Measurements from ENCODE around the gene SEC22A. TPM values are rescaled to one million over a fixed set of nuclear protein-coding genes. Genes with fewer than 3 reads are reported as not detected.

The SEC22A gene
- total RNA-seq, 2 experiments from 2014 or later, result 14.3 to 18.7 TPM

DNA sequence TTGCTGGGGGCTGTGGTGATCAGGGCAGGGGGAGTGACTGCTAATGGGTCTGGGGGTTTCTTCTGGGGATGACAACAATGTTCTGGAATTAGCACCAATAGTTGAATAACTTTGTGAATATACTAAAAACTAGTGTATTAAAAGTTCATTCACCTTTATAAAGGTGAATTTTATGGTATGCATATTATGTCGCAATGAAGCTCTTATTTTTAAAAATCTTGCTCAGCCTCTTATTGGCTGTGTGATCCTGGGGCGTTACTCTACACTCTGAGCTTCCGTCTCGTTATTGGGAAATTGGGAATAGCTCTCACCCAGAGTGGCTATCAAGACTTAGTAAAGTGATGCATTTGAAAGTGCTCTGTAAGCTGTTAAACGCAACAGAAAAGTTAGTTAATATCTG lies 105.3 kb downstream of the SEC22A start:
- CTCF ChIA-PET, result interaction anchor here (0.8 to 0.9 kb wide), 2 partner anchors 20 to 24 kb away, joined by 3 to 5 read pairs; no protein-coding TSS in a partner anchor
- intact Hi-C loops (cut with micrococcal nuclease), result no loop called here
- no peaks in the 10 kb centered on the region for H3K36me3 Mint-ChIP-seq (ENCODE audit: low read depth)

DNA sequence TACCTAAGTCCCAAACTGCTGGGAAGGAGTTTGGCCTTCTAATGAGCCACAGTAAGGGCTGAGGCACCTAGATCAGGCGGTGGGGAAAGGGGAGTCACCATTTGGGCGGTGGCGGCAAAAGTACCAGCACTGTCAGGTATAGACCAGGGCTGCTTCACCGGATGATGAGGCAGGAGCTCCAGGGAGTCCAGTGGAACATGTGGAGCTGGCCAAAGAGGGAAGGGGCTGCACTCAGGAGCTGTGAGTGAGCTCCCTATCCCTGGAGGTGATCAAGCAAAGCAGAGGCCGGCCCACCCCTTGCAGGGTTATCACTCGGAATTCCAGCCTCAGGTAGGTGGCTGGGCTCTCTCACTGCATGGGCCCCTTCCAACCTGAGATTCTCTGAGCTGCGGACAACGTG lies 108.4 kb downstream of the SEC22A start:
- Mint-ChIP-seq H3K36me3 (ENCODE audit: low read depth) (no peaks in the 10 kb centered on the region), H3K4me1 (ENCODE audit: low read depth) (peaks cover 2% of the 10 kb centered on the region), H3K27me3 (ENCODE audit: low read depth) (no peaks in the 10 kb centered on the region), H3K9me3 (no peaks in the 10 kb centered on the region), H3K4me3 (no peak overlapping the region), H3K27ac (no peak overlapping the region)
- intact Hi-C loops (cut with micrococcal nuclease), result no loop called here
- CTCF ChIA-PET, result interaction anchor here (0.8 kb wide), 1 partner anchor 248 kb away, joined by 4 read pairs; no protein-coding TSS in a partner anchor
- no peak for DNase-seq

More for the DNA sequence above, 105.3 kb downstream of the SEC22A start:
- no peaks in the 10 kb centered on the region for H3K27me3 Mint-ChIP-seq (ENCODE audit: low read depth)
- no peaks in the 10 kb centered on the region for H3K9me3 Mint-ChIP-seq
- DNase-seq, result no peak
- no peak overlapping the region for H3K27ac Mint-ChIP-seq
- no peaks in the 10 kb centered on the region for H3K4me1 Mint-ChIP-seq (ENCODE audit: low read depth)
- no peak overlapping the region for H3K4me3 Mint-ChIP-seq

DNA sequence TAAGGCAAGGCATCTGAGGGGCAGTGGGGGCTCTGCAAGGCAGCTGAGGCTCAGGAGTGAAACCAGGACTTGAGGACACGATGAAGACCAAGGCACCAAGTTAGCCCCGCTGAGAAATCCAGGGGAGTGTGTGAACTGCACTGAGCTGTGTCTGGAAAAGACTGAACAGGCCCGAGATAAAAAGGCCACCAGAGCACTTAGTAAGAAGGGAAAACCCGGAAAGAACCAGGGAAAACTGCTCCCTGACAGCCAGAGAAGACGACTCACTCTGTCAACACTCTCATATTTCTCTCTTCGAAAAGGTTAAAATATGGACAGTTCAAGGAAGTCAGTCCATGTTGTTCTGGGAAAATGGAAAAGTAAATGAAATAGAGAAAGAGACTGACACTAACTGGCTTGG lies 109.0 kb downstream of the SEC22A start:
- H3K4me3 Mint-ChIP-seq, result no peak overlapping the region
- no peaks in the 10 kb centered on the region for H3K27me3 Mint-ChIP-seq (ENCODE audit: low read depth)
- no peak overlapping the region for H3K27ac Mint-ChIP-seq
- DNase-seq, result no peak
- no peaks in the 10 kb centered on the region for H3K9me3 Mint-ChIP-seq
- peaks cover 2% of the 10 kb centered on the region for H3K4me1 Mint-ChIP-seq (ENCODE audit: low read depth)
- CTCF ChIA-PET, result interaction anchor here (0.8 kb wide), 1 partner anchor 248 kb away, joined by 4 read pairs; no protein-coding TSS in a partner anchor
- H3K36me3 Mint-ChIP-seq (ENCODE audit: low read depth), result no peaks in the 10 kb centered on the region
- intact Hi-C loops (cut with micrococcal nuclease), result no loop called here

DNA sequence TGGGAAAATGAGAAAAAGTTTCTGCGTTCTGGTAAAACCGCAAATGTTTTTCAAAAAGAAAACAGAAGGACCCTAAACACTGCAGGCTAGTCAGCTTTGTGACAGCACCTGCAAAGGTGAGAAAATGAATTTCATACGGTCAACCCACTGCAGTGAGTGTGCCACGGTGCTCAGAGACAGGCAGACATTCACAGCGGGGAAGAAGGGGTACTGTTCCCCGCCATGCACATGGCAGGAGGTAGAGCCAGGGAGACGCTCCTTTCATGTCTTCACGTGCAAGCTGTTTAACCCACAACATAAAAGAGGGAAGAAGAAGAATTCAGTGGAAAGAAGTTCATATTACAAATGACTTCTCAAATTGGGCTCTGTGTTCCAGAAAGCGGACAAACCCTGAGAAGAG lies 109.5 kb downstream of the SEC22A start:
- Mint-ChIP-seq H3K4me3 (no peak overlapping the region), H3K4me1 (ENCODE audit: low read depth) (peaks cover 2% of the 10 kb centered on the region), H3K36me3 (ENCODE audit: low read depth) (no peaks in the 10 kb centered on the region), H3K9me3 (no peaks in the 10 kb centered on the region), H3K27ac (no peak overlapping the region), H3K27me3 (ENCODE audit: low read depth) (peaks cover 1% of the 10 kb centered on the region)
- CTCF ChIA-PET, result no interaction called here
- intact Hi-C loops (cut with micrococcal nuclease), result no loop called here
- DNase-seq, result no peak

DNA sequence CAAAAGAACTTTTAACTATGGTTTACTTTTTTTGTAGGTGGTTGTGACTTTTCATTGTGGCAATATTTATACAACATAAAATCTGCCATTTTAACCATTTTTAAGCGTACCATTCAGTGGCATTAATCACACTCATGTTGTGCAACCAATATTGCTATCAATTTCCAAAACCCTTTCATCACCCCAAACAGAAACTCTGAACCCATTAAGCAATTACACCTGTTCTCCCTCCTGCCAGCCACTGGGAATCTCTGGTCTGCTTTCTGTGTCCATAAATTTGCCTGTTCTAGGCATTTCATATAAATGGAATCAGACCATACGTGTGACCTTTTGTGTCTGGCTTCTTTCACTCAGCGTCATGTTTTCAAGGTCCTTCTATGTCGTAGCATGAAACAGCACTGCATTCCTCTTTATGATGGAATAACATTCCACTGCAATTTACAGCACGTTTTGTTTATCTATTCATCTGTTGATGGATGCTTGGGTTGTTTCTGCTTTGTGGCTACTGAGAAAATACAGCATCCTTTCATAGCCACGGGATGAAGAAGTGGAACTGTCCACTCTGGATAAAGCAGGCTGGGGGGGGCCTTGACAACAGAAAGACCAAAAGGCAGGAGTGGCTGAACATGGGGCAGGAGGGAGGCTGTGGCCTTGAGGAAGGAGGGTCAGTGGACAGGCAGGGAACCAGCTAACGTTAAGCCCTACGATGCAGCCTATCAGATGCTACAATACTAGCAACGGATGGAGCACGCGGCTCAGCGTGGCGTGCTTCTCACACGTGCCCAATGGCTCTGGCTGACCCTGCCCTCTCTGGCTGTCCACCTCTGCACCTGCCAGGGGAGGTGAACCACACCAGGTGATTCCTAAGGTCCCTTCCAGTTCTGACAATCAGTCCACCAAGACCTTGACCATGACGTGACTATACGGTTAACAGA lies 110.9 kb downstream of the SEC22A start:
- H3K4me3 Mint-ChIP-seq, result no peak overlapping the region
- CTCF ChIA-PET, result interaction anchor here (0.8 kb wide), 1 partner anchor 17 kb away, joined by 3 read pairs; no protein-coding TSS in a partner anchor
- intact Hi-C loops (cut with micrococcal nuclease), result no loop called here
- H3K4me1 Mint-ChIP-seq (ENCODE audit: low read depth), result peaks cover 2% of the 10 kb centered on the region
- H3K9me3 Mint-ChIP-seq, result no peaks in the 10 kb centered on the region
- peaks cover 2% of the 10 kb centered on the region for H3K27me3 Mint-ChIP-seq (ENCODE audit: low read depth)
- DNase-seq, result no peak
- no peaks in the 10 kb centered on the region for H3K36me3 Mint-ChIP-seq (ENCODE audit: low read depth)
- no peak overlapping the region for H3K27ac Mint-ChIP-seq

DNA sequence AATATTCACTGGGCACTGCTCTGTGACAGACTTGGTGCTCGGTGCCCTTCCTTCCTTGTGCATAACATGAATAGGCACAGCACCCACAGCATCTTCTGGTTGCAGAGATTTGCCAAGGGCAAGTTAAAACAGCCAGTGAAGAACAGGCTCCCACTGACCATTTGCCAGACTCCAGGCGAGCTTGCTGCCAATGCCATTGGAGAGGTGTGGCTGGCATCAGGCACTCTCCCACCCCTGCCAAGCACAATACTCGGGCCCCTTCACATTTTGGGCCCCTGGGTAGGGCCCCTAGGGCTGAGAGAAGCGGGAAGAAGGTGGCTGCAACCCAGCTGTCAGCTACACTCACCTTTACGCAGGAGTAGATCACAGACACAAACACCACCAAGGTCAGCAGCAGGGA lies 112.1 kb downstream of the SEC22A start:
- intact Hi-C loops (cut with micrococcal nuclease), result no loop called here
- CTCF ChIA-PET, result interaction anchor here (0.6 kb wide), 1 partner anchor 246 kb away, joined by 3 read pairs; no protein-coding TSS in a partner anchor
- H3K36me3 Mint-ChIP-seq (ENCODE audit: low read depth), result no peaks in the 10 kb centered on the region
- no peak for DNase-seq
- H3K9me3 Mint-ChIP-seq, result no peaks in the 10 kb centered on the region
- H3K27me3 Mint-ChIP-seq (ENCODE audit: low read depth), result peaks cover 2% of the 10 kb centered on the region
- H3K4me1 Mint-ChIP-seq (ENCODE audit: low read depth), result peaks cover 2% of the 10 kb centered on the region
- no peak overlapping the region for H3K4me3 Mint-ChIP-seq
- no peak overlapping the region for H3K27ac Mint-ChIP-seq

DNA sequence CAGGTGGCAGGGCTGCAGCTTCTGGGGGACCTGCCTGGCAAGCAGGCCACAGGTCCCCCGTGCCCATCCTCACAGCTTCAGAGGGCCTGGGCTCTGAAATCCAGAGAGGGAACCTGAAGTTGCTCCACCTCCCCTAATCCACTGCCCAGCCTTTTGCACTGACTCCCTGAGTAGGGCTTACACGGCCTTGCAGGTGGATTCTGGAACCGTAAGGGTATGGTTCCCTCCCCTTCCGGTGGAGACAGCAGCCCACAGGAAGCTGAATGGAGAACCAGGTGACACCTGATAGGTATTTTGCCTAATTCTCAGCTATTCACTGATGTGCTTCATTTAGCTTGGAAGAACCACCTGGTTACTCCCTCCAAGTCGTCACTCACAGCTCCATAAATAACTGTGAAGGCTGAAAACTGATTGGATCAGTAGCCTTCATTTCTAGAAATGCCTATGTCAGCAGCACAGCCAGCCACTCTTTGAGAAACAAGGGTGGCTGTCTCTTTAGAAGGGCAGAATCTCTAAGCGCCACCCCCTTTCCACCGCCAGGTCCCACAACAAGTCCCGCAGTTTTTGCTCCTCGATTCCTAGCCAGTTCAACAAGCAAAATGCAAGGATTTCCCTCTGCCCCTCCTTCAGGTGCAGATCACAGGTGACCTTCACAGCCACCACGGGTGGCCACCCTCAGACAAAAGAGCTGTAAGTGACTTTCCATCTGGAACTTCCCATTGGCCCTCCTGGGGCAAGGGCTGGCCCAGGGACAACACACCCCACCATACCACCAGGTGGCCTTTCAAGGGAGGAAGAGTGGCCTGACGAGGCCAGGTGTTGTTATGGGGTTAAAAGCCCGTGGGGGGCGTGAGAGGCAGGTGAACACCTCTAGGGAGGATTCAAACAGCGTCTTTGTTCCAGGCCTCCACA lies 112.9 kb downstream of the SEC22A start:
- intact Hi-C loops (cut with micrococcal nuclease), result no loop called here
- H3K27ac Mint-ChIP-seq, result no peak overlapping the region
- H3K4me1 Mint-ChIP-seq (ENCODE audit: low read depth), result peaks cover 2% of the 10 kb centered on the region
- no peaks in the 10 kb centered on the region for H3K9me3 Mint-ChIP-seq
- CTCF ChIA-PET, result interaction anchor here (0.6 to 0.7 kb wide), 2 partner anchors 245 kb away, joined by 3 to 5 read pairs; no protein-coding TSS in a partner anchor
- H3K4me3 Mint-ChIP-seq, result no peak overlapping the region
- DNase-seq, result no peak
- H3K27me3 Mint-ChIP-seq (ENCODE audit: low read depth), result peaks cover 2% of the 10 kb centered on the region
- no peaks in the 10 kb centered on the region for H3K36me3 Mint-ChIP-seq (ENCODE audit: low read depth)

DNA sequence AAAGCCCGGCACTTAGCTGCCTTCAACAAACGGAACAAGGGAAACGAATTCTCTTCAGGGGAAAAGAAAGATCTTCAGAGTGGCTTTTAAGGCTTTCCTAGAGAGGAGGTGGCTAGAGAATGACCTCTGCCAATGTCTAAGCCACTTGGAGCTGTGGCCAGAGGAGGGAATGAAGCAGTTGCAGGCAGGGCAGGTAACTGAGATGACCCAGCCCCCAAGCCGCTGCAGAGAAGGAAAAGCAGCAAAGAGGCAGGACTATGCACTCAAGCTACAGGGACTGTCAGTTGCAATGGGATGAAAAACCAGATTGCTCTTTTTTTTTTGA lies 113.5 kb downstream of the SEC22A start:
- no peak for DNase-seq
- Mint-ChIP-seq H3K27me3 (ENCODE audit: low read depth) (peaks cover 2% of the 10 kb centered on the region), H3K4me1 (ENCODE audit: low read depth) (peaks cover 2% of the 10 kb centered on the region), H3K9me3 (no peaks in the 10 kb centered on the region), H3K36me3 (ENCODE audit: low read depth) (no peaks in the 10 kb centered on the region), H3K27ac (no peak overlapping the region), H3K4me3 (no peak overlapping the region)
- CTCF ChIA-PET, result interaction anchor here (0.7 kb wide), 1 partner anchor 246 kb away, joined by 5 read pairs; no protein-coding TSS in a partner anchor
- intact Hi-C loops (cut with micrococcal nuclease), result no loop called here

DNA sequence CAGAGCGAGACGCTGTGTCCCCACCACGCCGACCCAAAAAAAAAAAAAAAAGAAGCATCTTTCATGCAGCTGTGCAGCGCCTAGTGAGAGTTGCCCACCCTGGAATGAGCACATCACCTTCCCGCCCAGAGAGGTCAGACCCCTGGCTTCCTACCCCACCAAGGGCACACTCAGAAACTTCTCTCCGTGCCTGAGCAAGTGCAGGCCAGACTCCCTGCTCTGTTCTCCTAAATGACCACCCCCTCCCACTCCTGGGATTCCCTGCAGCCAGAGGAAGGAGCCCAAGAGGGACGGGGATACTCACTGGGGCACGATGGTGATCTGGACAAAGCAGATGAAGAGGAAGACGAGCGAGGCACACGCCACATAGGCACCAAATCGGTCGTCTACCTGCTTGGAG lies 116.0 kb downstream of the SEC22A start:
- peaks cover 2% of the 10 kb centered on the region for H3K4me1 Mint-ChIP-seq (ENCODE audit: low read depth)
- DNase-seq, result no peak
- H3K36me3 Mint-ChIP-seq (ENCODE audit: low read depth), result no peaks in the 10 kb centered on the region
- H3K27ac Mint-ChIP-seq, result no peak overlapping the region
- intact Hi-C loops (cut with micrococcal nuclease), result no loop called here
- H3K27me3 Mint-ChIP-seq (ENCODE audit: low read depth), result peaks cover 2% of the 10 kb centered on the region
- H3K4me3 Mint-ChIP-seq, result no peak overlapping the region
- no peaks in the 10 kb centered on the region for H3K9me3 Mint-ChIP-seq
- CTCF ChIA-PET, result interaction anchor here (0.7 kb wide), 1 partner anchor 105 kb away, joined by 4 read pairs; no protein-coding TSS in a partner anchor

DNA sequence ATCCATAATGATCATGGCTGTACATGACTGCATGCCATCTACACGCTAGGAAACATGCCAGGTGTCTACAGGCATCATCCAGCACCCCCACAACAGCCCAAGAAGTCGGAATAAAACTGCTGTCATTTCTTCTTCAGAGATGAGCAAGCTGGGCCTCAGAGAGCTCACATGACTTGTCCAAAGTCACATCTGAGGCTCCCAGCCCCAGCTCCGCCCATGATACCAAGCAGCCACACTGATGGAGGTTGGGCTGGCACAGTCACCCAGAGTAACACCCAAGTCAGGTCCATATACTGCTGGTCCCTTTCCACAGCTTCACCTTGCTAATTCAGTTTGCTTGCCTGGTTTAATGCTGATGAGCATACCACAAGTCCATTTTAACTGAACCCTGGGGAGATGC lies 116.6 kb downstream of the SEC22A start:
- Mint-ChIP-seq H3K4me1 (ENCODE audit: low read depth) (peaks cover 2% of the 10 kb centered on the region), H3K9me3 (no peaks in the 10 kb centered on the region), H3K27me3 (ENCODE audit: low read depth) (peaks cover 2% of the 10 kb centered on the region), H3K4me3 (no peak overlapping the region), H3K36me3 (ENCODE audit: low read depth) (no peaks in the 10 kb centered on the region), H3K27ac (no peak overlapping the region)
- DNase-seq, result no peak
- intact Hi-C loops (cut with micrococcal nuclease), result no loop called here
- CTCF ChIA-PET, result interaction anchor here (0.7 kb wide), 1 partner anchor 1021 kb away, joined by 5 read pairs; no protein-coding TSS in a partner anchor

DNA sequence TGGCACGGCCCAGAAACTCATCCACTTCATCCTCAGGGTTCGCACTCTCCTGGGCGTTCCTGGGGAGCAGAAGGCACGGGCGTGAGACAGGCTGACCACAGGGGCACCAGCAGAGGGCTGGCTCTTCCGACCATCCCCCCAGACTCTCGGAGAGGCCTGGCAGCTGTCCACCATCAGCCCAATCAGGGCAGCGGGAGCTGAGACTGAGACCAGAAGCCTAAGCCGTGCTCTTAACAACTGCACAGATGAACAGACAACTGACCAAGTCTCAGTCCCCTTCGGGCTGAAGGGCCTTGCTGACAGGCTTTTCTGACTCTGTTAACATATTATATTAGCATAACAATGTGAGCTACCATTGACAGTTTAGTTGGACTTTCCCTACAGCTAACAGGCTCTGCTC lies 118.0 kb downstream of the SEC22A start:
- DNase-seq, result no peak
- H3K27ac Mint-ChIP-seq, result no peak overlapping the region
- H3K4me3 Mint-ChIP-seq, result no peak overlapping the region
- H3K27me3 Mint-ChIP-seq (ENCODE audit: low read depth), result peaks cover 2% of the 10 kb centered on the region
- no peaks in the 10 kb centered on the region for H3K9me3 Mint-ChIP-seq
- intact Hi-C loops (cut with micrococcal nuclease), result no loop called here
- no peaks in the 10 kb centered on the region for H3K36me3 Mint-ChIP-seq (ENCODE audit: low read depth)
- H3K4me1 Mint-ChIP-seq (ENCODE audit: low read depth), result peaks cover 1% of the 10 kb centered on the region
- CTCF ChIA-PET, result no interaction called here

DNA sequence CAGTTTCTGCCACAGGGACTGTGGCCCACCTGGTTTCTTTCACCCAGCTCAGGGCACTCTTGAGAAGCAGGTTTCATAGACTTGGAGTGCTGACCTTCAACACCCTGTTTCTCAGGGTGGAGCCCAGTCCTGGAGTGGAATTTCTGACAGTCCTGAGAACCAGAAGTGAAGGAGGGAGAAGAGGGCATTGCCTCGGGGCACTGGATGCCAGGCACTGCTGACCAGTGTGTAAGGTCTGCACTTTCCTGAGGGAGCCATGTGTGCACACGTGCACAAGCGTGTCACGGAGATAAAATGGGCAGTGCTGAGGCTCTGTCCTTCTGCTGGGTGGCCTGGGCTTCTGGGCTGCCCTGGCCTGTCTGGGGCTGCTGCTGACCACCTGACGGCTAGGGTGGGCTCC lies 118.5 kb downstream of the SEC22A start:
- intact Hi-C loops (cut with micrococcal nuclease), result no loop called here
- H3K27me3 Mint-ChIP-seq (ENCODE audit: low read depth), result peaks cover 2% of the 10 kb centered on the region

More for the DNA sequence above, 118.5 kb downstream of the SEC22A start:
- no peaks in the 10 kb centered on the region for H3K9me3 Mint-ChIP-seq
- no peak for DNase-seq
- no peak overlapping the region for H3K27ac Mint-ChIP-seq
- H3K4me3 Mint-ChIP-seq, result no peak overlapping the region
- H3K4me1 Mint-ChIP-seq (ENCODE audit: low read depth), result no peaks in the 10 kb centered on the region
- CTCF ChIA-PET, result interaction anchor here (1.0 kb wide), 1 partner anchor 128 kb away, joined by 3 read pairs; the partner anchor contains the start of gene ADCY5
- no peaks in the 10 kb centered on the region for H3K36me3 Mint-ChIP-seq (ENCODE audit: low read depth)
